Lung (tissue), 12 donors: ENCODE results near the gene RGS2. TPM values are rescaled to one million over a fixed set of nuclear protein-coding genes. Genes with fewer than 3 reads are reported as not detected.

Source experiments
- ATAC-seq: fragments of 200-7000 bp; cut with Tn5 transposase; one replicate; pipeline ENCODE4 v1.9.1; 2020; ENCODE audit warnings: moderate number of reproducible peaks; ENCODE audit not compliant: insufficient read depth, low FRiP score
- DNase-seq, 3 donors: peaks; one replicate each; pipeline ENCODE4 v3.0.0-alpha.2; 2013 to 2017
- H3K27ac ChIP-seq, 2 donors: one replicate each; pipeline ENCODE4 v1.5.1; 2013; ENCODE audit warnings: mild to moderate bottlenecking in 2 of 2, moderate library complexity in 2 of 2, control low read depth in 1 of 2, inconsistent platforms in 1 of 2, low read depth in 1 of 2, low read length in 1 of 2
- H3K27me3 ChIP-seq, 3 donors: one replicate each; pipeline ENCODE4 v1.5.1; 2013; ENCODE audit warnings: low read length in 2 of 3; ENCODE audit not compliant: control insufficient read depth in 3 of 3, insufficient read depth in 3 of 3
- H3K36me3 ChIP-seq, 4 donors: one replicate each; pipeline ENCODE4 v1.5.1; 2013; ENCODE audit warnings: low read length in 4 of 4, mild to moderate bottlenecking in 1 of 4, moderate library complexity in 1 of 4; ENCODE audit not compliant: control insufficient read depth in 4 of 4, insufficient read depth in 4 of 4
- H3K4me1 ChIP-seq, 5 donors: one replicate each; pipeline ENCODE4 v1.5.1; 2013; ENCODE audit warnings: low read length in 5 of 5, mild to moderate bottlenecking in 2 of 5, moderate library complexity in 1 of 5; ENCODE audit not compliant: control insufficient read depth in 5 of 5, insufficient read depth in 5 of 5
- H3K4me3 ChIP-seq: one replicate; pipeline ENCODE4 v1.5.1; 2013; ENCODE audit warnings: mild to moderate bottlenecking, control low read depth, moderate library complexity
- H3K9ac ChIP-seq, 2 donors: one replicate each; pipeline ENCODE4 v1.5.1; 2013; ENCODE audit warnings: low read length in 2 of 2, control low read depth in 1 of 2; ENCODE audit not compliant: insufficient read depth in 1 of 2
- H3K9me3 ChIP-seq, 4 donors: one replicate each; pipeline ENCODE4 v1.5.1; 2013; ENCODE audit warnings: low read length in 3 of 4, mild to moderate bottlenecking in 1 of 4, moderate library complexity in 1 of 4; ENCODE audit not compliant: control insufficient read depth in 4 of 4, insufficient read depth in 3 of 4
- WGBS, 2 donors: extraction: QIAGEN DNeasy Blood & Tissue Kit; methylation state at CpG; one replicate each; pipeline ENCODE4 v1.1.7; 2013; 5-methylcytosine and 5-hydroxymethylcytosine counted together
- polyA plus RNA-seq, 2 donors: library from polyadenylated mRNA; stranded (reverse); fragments of 200-250 nt; gene quantifications; one replicate each; pipeline ENCODE4 v1.2.1, GENCODE V29; 2013
- total RNA-seq, 2 donors: library from RNA; depleted of rRNA in 1 of 2; stranded (reverse); fragments of >200 nt in 1 of 2; gene quantifications; one replicate each; pipeline ENCODE4 v1.2.1, GENCODE V29; 2014 to 2021
- TF ChIP-seq, protein P1 (sequence below): IDR thresholded peaks from 2 replicates; pipeline ENCODE4 v1.5.1; 2012; ENCODE audit warnings: mild to moderate bottlenecking; ENCODE audit errors: control extremely low read depth, extremely low read depth
- donor health status: control.
- donor health status: control.
- donor health status: Bipolar disorder and iron deficiency.
- donor health status: healthy.
- donor health status: DM: yes; HTN: yes; CAD: no.

The RGS2 gene
- total and polyA plus RNA-seq, 4 donors = 36.4 to 111 (median 62.1) TPM

DNA sequence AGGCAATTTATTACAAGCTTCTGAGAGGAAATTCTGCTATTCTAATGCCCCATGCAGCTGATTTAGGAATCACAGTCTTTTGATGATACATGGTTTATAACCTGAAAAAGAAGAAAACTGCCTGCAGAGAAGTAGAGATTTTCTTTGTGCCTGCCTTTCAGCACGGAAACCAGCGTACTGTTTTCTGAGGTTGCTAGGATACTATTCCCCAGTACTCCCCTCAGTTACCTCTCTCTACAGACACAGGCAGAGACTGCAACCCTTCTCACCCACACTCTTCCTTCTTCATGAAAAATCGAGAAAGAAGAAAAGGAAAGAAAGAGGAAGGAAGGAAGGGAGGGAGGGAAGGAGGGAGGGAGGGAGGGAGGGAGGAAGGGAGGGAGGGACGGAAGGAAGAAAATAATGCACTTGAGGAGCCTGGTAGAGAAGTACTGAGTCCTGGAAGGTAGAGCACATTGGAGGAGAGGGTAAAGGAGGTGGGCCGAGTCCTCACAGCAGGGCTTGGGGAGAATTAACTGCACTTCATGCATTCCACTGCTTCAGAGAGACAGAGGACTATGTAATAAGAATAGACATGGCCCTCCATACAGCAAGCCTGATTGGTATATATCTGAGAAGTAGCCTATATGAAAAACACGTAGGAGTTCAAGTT, 21.9 kb downstream of the RGS2 start:
- TF ChIP-seq, protein P1, sequence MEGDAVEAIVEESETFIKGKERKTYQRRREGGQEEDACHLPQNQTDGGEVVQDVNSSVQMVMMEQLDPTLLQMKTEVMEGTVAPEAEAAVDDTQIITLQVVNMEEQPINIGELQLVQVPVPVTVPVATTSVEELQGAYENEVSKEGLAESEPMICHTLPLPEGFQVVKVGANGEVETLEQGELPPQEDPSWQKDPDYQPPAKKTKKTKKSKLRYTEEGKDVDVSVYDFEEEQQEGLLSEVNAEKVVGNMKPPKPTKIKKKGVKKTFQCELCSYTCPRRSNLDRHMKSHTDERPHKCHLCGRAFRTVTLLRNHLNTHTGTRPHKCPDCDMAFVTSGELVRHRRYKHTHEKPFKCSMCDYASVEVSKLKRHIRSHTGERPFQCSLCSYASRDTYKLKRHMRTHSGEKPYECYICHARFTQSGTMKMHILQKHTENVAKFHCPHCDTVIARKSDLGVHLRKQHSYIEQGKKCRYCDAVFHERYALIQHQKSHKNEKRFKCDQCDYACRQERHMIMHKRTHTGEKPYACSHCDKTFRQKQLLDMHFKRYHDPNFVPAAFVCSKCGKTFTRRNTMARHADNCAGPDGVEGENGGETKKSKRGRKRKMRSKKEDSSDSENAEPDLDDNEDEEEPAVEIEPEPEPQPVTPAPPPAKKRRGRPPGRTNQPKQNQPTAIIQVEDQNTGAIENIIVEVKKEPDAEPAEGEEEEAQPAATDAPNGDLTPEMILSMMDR = no peak
- Histone ChIP-seq H3K36me3 (no peaks in the 10 kb centered on the region), H3K4me1 (peaks cover 0 to 15% (median 0%) of the 10 kb centered on the region in 5 donors), H3K4me3 (no peak overlapping the region), H3K9me3 (no peaks in the 10 kb centered on the region), H3K27ac (no peak overlapping the region), H3K9ac (no peak overlapping the region), H3K27me3 (no peaks in the 10 kb centered on the region)
- peak in 2 of 3 donors; percentile 18 to 37 for DNase-seq
- no peak for ATAC-seq
- WGBS, 2 donors = 47 to 56% methylated on average over 6 of the region's 6 CpGs

DNA sequence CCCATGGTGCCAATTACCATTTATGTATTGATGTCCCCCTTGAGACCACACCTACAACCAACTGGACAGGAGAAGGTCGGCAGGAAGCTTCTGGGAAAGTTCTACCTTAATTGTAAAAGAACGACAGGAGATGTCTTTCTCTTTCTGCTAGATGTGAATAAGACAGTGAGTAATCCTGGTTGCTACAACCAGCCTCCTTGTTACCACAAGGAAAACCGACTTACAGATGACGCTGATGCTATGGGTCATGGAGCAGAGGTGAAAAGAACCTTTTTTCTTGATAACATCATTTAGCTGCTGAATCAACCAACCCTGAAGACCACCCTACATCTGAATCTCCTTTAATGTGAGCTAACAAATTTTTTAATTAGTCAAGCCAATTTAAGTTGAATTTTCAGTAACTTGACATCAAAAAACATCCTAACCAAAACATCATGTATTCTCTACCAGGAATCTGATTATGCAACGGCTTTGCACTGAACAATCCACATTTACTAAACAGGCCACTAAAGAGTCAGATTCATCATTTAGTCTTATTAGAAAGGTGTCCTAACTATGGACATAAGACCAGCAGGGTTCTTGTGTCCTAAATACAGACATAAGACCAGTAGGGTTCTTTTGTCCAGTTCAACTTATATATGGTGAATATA, 23.0 kb downstream of the RGS2 start:
- H3K9ac ChIP-seq = no peak overlapping the region
- DNase-seq (no peak), ATAC-seq (no peak)
- H3K27me3 ChIP-seq = no peaks in the 10 kb centered on the region
- H3K27ac ChIP-seq = no peak overlapping the region
- no peak overlapping the region for H3K4me3 ChIP-seq
- TF ChIP-seq, protein P1 = no peak
- WGBS, 2 donors = 90 to 95% methylated on average over 5 of the region's 5 CpGs
- H3K9me3 ChIP-seq = no peaks in the 10 kb centered on the region
- no peaks in the 10 kb centered on the region for H3K36me3 ChIP-seq
- H3K4me1 ChIP-seq = peaks cover 0 to 15% (median 0%) of the 10 kb centered on the region in 5 donors

DNA sequence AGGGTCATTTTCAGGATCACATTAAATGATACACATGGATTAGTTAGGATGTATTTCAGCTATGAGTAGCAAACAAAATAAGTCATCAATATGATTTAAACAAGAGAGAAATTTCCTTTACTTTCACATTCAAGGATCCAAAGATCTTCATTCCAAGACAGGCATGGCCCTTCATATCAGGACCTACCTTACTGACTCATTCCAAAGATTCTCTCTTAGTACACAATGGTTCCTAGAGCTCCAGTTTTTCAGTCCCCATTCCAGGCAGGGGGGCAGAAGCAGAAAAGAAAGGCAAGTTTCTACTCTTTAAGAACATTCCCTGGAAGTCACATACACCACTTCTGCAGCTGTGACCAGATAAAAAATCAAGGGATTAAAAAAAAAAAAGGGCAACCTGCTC, 23.7 kb downstream of the RGS2 start:
- TF ChIP-seq, protein P1 = no peak
- Histone ChIP-seq H3K27ac (no peak overlapping the region), H3K4me1 (peaks cover 0 to 15% (median 0%) of the 10 kb centered on the region in 5 donors), H3K9me3 (no peaks in the 10 kb centered on the region), H3K36me3 (no peaks in the 10 kb centered on the region), H3K4me3 (no peak overlapping the region), H3K9ac (no peak overlapping the region), H3K27me3 (no peaks in the 10 kb centered on the region)
- no peak for ATAC-seq
- no peak for DNase-seq
